Activated CD4-positive, alpha-beta T cell treated with anti-CD3 and anti-CD28 coated beads for 48 hours (primary cell): Measurements from ENCODE around the gene IMMP2L.

Source experiments
- DNase-seq: peaks from one replicate; pipeline ENCODE4 v3.0.0-alpha.2; 2020

The IMMP2L gene

DNA sequence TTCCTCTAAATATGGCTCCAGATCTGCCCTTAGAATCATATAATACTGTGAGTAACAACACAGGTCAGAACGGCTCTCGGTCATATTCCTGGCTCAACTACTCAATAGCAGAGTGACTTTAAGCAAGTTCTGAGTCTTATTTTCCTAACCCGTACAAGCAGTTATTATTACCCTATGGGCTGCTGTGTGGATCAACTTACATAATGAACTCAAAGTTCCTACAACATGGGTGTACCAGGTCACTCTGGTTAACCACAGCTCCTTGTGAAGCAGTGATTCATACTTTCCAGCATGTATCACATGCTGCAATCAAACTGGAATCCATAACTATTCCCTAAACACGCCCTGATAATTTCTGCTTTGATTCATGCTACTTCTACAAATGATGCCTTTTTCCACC, 364.0 kb downstream of the IMMP2L start:
- no peak for DNase-seq

DNA sequence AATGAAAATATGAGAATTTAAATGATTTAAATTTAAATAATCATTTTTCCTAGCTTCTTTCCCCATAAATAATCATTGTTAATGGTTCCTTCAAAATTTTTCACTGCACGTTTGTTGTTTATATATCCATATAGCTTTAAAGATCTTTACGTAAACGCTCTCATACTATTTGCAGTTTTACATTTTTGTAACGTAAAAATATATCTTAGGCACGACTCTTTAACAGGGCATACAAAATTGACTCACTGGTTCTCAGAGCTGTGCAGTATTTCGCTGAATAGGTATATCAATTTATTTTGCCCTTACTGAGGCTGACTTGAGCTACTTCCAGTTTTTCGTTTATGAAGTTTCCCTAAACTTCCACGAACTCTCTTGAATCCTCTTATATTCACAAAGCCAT, 365.6 kb downstream of the IMMP2L start:
- DNase-seq: no peak

DNA sequence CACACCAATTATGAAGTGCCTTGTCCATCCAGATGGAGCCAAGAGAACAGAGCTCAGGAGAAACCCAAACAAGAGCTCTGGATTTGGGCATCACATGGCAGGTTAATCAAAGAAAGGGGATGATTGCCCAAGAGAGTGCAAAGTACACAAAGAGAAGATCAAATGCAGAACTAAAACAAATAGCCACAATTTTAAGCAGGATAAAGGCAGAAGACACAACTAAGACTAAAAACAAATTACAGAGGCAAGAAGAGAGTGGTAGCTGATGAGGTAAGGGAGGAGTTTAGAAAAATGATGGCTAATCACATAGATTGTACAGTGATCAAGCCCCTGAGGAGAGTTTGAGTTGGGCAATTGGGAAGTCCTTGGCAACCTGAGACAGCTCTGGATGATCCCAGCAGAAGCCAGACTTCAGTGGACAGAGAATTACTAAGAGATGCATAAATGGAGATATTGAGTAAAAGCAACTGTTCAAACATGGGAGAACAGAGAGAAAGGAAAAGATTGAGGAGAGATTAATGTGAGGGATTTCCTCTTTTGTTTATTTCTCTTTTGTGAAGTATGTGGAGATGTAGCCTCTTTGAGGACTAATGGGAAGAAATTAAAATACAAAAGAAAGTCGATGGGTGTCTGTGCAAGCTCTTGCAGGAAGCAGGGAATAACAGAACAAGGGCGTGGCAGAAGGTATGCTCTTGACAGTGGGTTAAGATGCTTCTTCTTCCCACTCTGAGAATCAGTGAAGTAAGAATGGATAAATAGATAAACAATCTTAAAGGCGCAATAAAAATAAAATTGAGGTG, 369.5 kb downstream of the IMMP2L start:
- no peak for DNase-seq

DNA sequence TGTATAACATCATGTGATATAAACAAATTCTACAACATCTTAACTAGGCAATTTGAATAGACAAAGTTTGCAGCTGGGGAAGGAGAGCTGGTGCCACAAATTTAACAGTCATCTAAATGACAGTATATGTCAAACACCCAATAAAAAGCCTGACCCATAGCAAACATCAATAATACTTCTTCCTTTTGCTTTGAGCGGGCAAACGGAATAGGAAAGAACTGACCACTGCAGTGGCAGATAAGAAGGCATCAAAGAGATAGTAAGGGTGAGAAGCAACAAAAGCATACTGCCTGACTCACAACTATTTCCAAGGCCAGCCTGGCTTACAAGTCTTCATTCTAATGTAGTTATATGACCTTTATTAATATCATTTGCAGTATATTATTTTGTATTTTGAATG, 371.5 kb downstream of the IMMP2L start:
- DNase-seq: no peak

DNA sequence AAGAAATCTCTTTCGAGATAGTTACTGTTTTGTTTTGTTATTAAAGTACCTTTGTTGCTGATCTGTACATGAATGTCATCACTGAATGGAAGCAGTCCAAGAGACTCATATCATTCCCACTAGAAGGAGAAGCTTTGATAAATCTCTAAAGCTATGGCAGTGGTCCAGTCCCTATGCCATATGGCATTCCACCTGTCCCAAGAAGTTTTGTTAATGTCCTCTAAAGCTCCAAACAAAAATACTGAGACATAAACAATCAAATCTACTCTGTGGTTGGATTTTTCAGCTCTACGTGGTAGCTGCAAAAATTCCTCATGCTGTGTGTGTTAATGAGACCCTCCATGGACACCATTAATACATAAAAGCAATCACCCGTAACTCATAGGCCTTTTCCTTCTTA, 377.3 kb downstream of the IMMP2L start:
- DNase-seq: no peak

DNA sequence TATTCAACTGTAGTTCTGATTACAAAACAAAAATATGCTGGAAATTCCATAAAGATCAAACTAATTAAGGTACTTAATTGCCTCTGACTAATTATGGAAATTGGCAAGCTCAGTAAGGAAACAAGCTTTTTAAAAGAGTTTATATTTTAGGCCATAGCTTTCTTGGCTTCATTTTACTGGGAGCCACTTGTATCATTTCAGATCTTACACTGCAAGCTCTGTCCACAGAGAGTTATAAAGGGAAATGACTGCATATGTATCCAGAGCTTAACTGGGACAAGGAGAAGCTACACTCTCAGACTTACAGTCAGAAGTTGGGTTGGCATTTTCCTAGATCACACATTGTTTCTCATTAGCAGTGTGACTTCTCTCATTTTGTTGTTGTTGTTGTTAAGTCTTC, 379.0 kb downstream of the IMMP2L start:
- no peak for DNase-seq

DNA sequence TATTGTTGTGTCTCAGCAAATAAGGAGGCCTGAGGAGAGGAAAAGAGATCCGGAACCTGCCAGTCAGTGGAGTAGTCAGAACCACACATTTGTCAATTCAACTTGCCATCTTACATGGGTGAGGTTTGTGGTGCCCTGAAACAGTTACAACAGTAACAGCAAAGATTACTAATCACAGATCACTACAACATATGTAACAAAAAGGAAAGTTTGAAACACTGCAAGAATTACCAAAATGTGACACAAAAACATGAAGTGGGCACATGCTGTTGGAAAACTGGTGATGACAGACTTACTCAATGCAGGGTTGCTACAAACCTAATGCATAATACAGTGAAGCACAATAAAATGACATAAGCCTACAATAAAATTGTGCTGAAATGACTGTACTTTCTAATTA, 382.0 kb downstream of the IMMP2L start:
- no peak for DNase-seq

DNA sequence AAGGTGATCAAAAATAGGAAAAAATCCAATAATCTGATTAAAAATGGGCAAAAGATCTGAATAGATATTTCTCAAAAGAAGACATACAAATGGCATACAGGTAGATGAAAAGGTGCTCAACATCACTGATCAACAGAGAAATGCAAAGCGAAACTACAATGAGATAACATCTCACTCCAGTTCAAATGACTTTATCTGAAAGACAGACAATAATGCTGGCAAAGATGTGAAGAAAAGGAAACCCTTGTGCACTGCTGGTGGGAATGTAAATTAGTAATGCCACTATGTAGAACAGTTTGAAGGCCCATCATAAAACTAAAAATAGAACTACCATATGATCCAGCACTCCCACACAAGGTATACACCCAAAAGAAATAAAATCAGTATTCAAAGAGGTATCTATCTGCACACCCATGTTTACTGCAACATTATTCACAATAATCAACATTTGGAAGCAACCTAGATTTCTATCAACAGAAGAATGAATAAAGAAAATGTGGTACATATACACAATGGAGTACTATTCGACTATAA, 386.3 kb downstream of the IMMP2L start:
- DNase-seq: no peak

DNA sequence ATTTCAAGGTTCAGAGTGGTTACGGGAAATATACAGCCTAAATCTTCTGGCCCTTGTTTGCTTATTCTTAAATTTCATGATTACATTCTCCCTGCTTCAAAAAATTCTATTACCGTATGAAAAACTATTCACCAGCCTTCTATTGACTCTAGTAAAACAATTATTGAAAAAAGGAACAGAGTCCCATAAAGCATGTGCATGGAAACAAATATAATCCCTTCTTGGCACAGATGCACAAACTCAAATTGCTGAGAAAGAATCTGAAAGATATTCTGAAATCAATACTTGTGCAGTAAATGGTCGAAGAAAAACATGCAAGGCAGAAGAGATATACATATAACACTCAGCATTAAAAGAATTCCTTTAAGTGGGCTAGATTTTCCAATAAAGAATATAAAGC, 387.8 kb downstream of the IMMP2L start:
- no peak for DNase-seq

DNA sequence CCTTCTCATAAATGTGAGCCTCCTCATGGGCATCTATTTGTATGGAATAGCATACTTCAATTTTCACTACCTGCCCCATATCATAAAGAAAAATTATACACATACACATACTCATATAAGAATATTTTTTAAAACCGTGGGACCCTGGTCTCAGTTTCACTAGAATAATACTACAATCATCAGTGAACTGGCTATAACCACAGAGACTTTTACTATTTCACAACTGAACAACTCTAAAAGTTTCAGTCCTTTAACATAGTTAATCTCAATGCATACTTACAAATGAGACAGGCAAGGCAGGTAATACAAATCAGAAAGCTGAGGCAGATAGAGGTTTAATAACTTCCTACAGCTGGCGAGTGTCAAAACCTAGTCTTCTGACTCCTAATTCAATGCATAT, 388.3 kb downstream of the IMMP2L start:
- no peak for DNase-seq

DNA sequence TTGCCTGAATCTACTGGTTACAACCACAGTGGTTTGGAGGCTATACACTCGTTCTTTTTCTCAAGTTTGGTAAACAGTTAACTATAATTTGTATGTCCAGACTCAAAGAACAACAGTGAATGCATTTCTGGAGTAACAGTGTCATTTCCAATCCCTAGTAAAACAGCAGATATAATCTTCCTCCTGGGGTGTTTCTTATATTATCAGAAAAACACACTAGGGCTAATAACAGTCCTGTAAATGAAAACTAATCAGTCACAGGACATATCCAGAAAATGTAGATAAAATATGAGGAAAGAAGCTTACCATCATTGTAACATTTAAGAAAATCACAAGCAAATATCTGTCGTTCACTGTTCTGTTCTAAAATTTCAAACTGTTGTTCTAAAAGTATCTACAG, 388.8 kb downstream of the IMMP2L start:
- no peak for DNase-seq

DNA sequence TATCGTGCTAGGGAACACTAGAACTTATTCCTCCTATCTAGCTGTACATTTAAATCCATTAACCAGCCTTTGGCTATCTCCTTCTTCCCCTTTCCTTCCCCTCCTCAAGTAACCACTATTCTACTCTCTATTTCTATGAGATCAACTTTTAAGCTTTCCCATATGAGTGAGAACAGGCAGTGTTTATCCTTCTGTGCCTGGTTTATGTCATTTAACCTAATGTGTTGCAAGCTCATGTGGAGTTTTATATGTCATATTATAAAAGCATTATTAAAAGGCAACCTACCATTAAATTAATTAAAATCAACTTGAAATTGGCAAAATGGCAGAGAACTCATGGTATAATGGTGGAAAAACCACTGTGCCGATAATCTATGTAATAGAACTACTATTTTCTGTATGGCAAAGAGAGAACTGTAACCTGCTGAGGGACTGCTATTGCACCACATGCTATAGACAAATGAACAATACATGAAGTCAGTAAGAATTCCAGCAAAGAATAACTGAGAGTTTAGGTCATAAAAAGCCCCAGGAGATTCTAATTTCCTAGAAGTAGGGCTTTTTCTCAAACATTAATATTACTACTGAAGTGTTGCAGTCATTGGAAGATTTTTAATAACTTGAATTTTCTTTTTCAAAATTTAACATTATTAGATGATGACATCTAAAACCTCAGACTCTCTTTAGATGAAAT, 389.6 kb downstream of the IMMP2L start:
- DNase-seq: no peak

DNA sequence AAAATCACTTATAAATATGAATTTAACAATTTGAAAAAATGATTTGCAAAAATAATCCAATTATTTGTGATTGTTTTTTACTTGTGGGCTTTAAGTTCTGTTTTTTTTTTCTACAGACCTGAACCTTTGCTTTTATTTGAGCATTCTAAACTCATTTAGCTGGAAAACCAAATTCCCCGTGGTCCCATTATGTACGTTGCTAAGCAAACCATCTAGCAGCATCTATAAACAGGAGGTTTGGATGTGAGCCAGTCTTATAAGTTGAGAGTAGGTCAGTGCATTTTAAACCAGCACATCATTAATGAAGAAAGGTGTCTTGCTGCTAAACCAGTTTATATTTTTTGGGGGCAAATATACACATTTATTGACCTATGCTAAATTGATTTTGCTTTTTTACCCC, 394.1 kb downstream of the IMMP2L start:
- no peak for DNase-seq

DNA sequence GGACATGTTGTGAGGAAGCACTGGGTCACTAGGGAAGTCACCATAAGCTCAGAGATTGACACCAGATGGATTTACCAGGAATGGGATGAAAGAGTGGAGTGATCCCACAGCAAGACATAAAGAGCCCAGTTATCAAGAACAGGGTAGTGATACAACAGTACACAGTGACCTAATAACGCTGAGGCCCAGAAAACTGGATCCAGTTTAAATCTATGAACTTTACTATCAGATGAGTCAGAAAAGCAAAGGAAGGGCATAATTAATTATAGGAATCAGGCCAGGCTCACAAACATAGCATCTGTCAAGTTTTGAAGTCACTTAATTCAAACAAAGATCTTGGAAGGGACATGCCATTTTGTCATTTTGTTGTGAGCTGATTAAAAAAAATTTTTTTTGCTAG, 397.9 kb downstream of the IMMP2L start:
- no peak for DNase-seq

DNA sequence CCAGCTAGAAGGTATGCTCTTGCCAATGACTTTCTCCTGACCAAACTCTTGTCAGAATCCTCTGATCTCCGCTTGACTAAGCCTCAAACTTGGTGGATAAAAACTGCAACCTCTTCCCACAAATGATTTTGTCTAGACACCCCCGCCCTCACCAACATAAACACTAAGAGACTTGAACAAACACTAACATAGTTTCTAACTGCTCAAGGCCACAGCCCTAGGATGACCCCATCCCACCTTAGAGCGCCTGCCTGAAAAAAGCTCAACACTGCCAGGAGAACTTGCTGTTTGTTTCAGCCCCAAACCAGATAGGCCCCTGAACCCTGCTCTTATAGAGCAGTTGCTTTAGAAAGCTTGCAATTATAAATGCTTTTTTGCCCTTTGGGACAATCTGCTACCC, 399.6 kb downstream of the IMMP2L start:
- no peak for DNase-seq

DNA sequence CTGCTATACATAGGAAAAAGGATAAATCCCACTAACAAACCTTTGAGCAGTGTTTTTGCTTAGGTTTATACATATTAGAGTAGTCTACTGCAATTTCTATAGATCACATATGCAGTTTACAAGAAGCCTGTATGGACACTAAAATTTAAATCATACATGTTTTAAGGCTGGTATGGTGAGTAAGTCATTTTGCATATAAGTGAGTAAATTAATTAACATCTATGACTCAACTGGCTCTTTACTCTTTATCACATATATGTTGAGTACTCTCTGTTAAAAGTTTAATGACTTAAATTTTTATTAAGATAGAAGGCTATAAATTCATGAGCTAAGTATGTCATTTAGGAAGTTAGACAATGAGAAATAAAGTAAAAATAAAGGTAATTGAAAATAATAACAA, 402.0 kb downstream of the IMMP2L start:
- DNase-seq: no peak

DNA sequence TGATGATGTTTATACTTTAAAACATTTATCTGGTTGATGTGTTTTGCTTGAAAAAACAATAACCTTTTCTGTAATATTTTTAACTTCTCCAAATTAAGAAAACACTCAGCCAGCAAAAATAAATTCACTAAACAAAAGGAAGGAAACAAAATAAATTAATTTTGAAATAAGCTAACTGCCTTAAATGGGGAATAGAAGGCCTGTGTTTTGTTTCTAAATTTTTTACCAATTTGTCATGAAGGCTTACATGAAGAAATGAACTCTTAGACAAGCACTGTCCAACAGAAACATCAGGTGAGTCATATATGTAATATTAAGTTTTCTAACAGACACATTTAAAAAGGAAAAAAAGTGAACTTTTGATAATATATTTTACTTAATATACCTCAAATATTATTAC, 402.9 kb downstream of the IMMP2L start:
- DNase-seq: no peak

DNA sequence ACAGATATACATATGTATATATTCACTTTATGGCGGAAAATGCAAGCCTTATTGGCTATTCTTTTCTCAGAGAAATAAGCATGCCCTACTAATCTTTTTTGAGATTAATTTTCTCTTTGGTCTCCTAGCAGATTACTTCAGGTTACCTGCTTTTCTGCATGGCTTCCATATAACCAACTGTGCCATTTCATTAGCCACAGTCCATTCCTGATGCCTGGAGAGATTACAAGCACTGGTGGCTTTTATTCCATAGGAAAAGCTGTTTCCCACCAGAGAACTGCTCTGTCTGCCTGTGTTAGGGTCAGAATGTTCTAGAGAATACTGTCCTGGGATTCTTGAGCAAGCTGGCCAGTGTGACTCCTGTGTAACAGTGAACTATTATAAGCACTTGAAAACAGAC, 411.6 kb downstream of the IMMP2L start:
- DNase-seq: no peak

DNA sequence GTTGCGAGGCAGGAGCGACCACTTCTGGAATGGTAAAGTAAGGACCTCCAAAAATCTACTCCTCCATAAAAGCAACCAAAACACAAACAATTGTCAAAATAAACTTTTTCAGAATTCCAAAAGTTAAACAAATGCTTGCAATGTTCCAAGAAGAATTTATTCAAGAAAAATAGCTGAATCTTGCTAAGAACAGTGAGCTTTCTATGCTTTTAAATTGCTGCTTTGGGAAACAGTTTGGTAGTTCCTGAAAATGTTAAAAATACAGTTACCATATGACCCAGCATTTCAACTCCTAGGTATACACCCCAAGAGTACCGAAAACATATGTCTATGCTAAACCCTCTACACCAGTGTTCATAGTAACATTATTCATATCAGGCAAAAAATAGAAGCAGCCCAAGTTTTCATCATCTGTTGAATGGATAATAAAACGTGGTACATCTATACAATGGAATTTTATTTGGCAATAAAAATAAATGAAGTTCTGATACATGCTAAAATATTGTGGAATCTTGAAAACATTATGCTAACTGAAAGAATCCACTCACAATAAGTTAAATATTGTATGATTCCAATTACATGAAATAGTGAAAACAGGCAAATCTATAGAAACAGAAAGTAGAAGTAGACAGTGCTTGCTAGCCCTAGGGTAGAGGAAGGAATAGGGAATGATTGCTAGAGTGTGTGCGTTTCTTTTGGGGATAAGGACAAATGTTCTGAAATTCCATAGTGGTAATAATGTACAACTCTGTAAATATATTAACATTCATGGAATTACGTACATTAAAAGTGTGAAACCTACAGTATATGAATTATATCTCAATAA, 414.4 kb downstream of the IMMP2L start:
- DNase-seq: no peak

DNA sequence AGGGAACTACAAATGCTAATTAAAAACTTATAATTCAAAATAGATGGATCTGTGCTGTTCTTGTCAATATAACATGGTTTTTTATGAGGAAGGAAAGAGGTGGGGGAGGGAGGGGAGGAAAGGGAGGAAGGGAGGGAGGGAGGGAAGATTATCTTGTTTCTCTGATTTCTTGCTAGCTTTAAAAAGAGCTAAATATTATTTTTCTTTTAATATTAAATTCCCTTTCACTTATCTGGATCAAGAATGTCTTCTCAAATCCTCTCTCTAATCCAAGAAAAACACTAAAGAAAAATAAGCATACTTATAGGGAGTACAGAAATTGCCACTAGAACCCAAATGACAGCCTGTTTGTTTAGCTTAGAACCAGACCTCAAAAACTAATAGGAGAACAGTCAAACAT, 416.2 kb downstream of the IMMP2L start:
- DNase-seq: no peak

DNA sequence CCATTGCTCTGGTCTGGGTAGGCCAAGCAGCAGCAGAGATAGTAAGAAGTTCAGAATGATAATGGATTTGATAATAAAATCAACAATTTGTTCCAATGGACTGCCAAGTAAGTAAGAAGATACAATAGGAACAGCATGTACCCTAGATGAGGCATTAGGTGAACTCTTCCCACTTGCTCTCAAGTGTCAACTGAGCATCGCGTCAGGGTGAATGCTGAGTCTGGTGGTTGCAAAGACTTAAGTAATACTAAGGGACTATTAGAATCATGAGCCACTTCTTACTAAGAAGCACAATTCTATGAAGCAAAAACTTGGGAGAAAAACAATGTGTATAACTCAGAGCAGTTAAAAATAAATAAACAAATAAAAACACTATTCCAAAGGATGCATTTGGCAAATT, 416.8 kb downstream of the IMMP2L start:
- no peak for DNase-seq

DNA sequence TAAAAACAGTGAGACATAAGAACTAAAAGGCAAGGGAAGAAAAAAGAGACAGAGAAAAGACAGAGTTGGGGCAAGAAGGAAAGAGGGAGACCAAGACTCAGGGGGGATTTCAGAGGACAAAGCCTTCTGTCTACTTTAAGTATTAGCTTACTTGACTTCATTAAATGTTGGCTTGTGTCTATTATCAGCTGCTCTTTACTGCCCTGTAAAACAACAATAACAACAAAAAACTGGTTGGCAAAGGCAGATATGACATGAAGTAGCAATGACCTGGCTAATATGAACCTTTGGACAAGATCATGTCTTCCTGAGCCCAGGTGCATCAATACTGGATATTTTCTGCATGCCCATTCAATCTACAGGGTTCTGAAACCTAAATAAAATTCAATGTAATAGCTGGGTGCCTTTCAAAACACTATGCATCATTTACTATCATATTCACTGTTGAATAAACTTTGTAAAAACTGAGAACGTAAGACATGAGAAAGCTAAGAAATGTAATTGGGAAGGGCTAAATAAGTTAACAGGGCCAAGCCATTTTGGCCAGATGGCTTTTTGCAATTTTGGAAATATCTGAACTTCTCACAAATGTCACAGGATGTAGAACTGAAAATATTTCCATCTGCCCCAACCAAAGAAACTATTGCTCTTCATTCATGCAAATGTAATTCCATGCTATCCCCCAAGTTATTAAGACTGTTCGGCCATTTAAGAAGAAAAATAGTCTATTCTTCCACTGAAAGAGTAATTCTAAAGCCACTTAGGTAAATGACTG, 422.0 kb downstream of the IMMP2L start:
- DNase-seq: no peak

DNA sequence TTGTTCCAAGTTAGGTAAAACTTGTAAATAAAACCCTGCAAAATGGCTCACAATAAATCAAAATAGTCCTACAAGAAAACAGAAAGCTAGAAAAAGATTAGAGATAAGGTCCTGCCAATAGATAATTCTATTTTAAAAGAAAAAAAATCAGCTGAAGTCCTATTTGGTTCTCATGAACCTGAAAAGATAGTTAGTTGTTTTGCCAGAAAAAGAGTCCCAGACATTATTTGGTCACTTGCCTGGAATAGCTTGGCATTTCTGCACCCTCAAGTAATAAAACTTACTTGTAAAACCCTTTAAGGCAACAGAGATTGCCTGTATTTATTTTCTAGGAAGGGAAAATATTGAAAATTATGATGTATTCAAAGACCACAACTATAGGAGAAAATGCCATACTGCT, 423.7 kb downstream of the IMMP2L start:
- DNase-seq: no peak
